Transverse colon (tissue), 3 donors: Measurements from ENCODE around the gene SLK.

Experiments used
- EP300 ChIP-seq: sonication (generic); formaldehyde crosslinking; IDR thresholded peaks from one replicate; pipeline ENCODE4 v1.6.1; 2017; ENCODE audit warnings: antibody characterized with exemption, low read depth
- POLR2A ChIP-seq: fragments of 450-650 bp; IDR thresholded peaks from one replicate; pipeline ENCODE4 v1.6.1; 2016; ENCODE audit warnings: antibody characterized with exemption, mild to moderate bottlenecking, moderate library complexity
- TF ChIP-seq, protein P1 (sequence below), 5 experiments: fragments of 200-600 bp in 3 of 5; fragments of 450-650 bp in 2 of 5; sonication (generic) in 3 of 5; IDR thresholded peaks; 1 replicate in 2 of 5; 2 replicates in 3 of 5; pipeline ENCODE4 v1.5.1; 2016 to 2017; ENCODE audit warnings: antibody characterized with exemption in 5 of 5, inconsistent platforms in 3 of 5, mild to moderate bottlenecking in 2 of 5, moderate library complexity in 1 of 5

DNA sequence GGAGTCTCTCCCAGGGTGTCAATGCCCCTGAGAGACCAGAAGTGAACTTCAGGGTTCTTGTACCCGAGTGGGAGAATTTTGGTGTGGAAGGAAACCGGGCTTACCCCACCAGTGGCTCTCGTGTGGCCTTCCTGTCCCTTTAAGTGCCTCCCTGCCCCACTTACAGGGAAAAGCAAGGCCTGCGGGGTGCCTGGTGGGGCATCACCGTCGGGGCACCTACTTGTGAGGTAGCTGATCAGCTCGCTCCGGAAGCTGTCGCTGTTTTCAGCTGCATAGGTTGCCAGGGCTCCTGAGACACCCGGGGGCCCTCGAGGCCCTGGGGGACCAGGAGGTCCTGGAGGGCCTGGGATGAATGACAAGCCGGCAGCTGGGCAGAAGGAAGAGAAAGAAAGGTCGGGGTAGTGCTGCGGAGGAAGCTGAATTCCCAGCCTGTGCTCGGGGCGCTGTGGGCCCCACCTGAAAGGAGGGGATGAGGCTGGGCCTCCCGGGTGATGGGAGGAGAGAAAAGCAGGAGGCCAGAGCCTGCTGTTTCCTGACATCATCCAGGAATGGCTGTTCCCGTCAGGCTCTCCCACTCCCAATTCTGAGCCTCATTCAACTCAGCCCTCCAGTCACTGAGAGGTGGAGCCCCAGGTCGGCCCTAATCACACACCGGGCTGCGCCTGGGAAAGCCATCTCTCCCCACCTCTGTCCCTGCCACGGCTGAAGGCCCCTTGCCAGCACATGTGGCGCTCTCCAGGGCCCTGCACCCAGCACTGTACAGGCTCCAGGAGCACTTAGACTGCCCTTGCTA lies 67.7 kb downstream of the SLK start:
- TF ChIP-seq, protein P1, sequence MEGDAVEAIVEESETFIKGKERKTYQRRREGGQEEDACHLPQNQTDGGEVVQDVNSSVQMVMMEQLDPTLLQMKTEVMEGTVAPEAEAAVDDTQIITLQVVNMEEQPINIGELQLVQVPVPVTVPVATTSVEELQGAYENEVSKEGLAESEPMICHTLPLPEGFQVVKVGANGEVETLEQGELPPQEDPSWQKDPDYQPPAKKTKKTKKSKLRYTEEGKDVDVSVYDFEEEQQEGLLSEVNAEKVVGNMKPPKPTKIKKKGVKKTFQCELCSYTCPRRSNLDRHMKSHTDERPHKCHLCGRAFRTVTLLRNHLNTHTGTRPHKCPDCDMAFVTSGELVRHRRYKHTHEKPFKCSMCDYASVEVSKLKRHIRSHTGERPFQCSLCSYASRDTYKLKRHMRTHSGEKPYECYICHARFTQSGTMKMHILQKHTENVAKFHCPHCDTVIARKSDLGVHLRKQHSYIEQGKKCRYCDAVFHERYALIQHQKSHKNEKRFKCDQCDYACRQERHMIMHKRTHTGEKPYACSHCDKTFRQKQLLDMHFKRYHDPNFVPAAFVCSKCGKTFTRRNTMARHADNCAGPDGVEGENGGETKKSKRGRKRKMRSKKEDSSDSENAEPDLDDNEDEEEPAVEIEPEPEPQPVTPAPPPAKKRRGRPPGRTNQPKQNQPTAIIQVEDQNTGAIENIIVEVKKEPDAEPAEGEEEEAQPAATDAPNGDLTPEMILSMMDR (IDR thresholded peaks at IDR 0.05), result no peak
- TF ChIP-seq POLR2A (no peak), EP300 (no peak)
